ENCODE results near the gene PAPSS1.
"Not testable (repeated sequence)": the region's sequence is repeated elsewhere in the genome, so short reads cannot be mapped to it uniquely, and the experiment has no call there.

The PAPSS1 gene

GRCh38 chr4:107654694-107655093, 65.3 kb downstream of the PAPSS1 start:
- TF ChIP-seq JUND (IDR thresholded peaks at IDR 0.05; ENCODE audit: low read depth), result no peak
- in situ Hi-C loops (cut with HindIII; ENCODE audit: low pct_unique_long_range_greater_than_20kb, low sequenced_read_pairs), result no loop called here
- peak in 1 of 2 experiments; percentile 27 for DNase-seq (ENCODE audit: low read depth in 1 of 2, low spot score in 1 of 2)

GRCh38 chr4:107651408-107651807, 68.6 kb downstream of the PAPSS1 start:
- DNase-seq (ENCODE audit: low read depth in 1 of 2, low spot score in 1 of 2); in situ Hi-C loops (cut with HindIII; ENCODE audit: low pct_unique_long_range_greater_than_20kb, low sequenced_read_pairs): not testable (repeated sequence)

GRCh38 chr4:107650251-107650650, 69.8 kb downstream of the PAPSS1 start:
- DNase-seq (ENCODE audit: low read depth in 1 of 2, low spot score in 1 of 2), result no peak
- in situ Hi-C loops (cut with HindIII; ENCODE audit: low pct_unique_long_range_greater_than_20kb, low sequenced_read_pairs), result no loop called here
- TF ChIP-seq JUND (IDR thresholded peaks at IDR 0.05; ENCODE audit: low read depth), result no peak

GRCh38 chr4:107648178-107648991, 71.6 kb downstream of the PAPSS1 start:
- DNase-seq (ENCODE audit: low read depth in 1 of 2, low spot score in 1 of 2), result no peak
- no peak for TF ChIP-seq JUND (IDR thresholded peaks at IDR 0.05; ENCODE audit: low read depth)
- in situ Hi-C loops (cut with HindIII; ENCODE audit: low pct_unique_long_range_greater_than_20kb, low sequenced_read_pairs), result no loop called here

GRCh38 chr4:107647591-107647990, 72.4 kb downstream of the PAPSS1 start:
- TF ChIP-seq JUND (IDR thresholded peaks at IDR 0.05; ENCODE audit: low read depth), result no peak
- DNase-seq (ENCODE audit: low read depth in 1 of 2, low spot score in 1 of 2), result no peak
- in situ Hi-C loops (cut with HindIII; ENCODE audit: low pct_unique_long_range_greater_than_20kb, low sequenced_read_pairs), result no loop called here

GRCh38 chr4:107645604-107646003, 74.4 kb downstream of the PAPSS1 start:
- DNase-seq (ENCODE audit: low read depth in 1 of 2, low spot score in 1 of 2), result no peak
- in situ Hi-C loops (cut with HindIII; ENCODE audit: low pct_unique_long_range_greater_than_20kb, low sequenced_read_pairs), result no loop called here
- TF ChIP-seq JUND (IDR thresholded peaks at IDR 0.05; ENCODE audit: low read depth), result no peak

- in situ Hi-C loops (cut with HindIII; ENCODE audit: low pct_unique_long_range_greater_than_20kb, low sequenced_read_pairs), result no loop called here
- TF ChIP-seq JUND (IDR thresholded peaks at IDR 0.05; ENCODE audit: low read depth), result no peak
- DNase-seq (ENCODE audit: low read depth in 1 of 2, low spot score in 1 of 2), result no peak
Observed at GRCh38 chr4:107643021-107643420, 77.0 kb downstream of the PAPSS1 start.

GRCh38 chr4:107640878-107641277, 79.2 kb downstream of the PAPSS1 start:
- in situ Hi-C loops (cut with HindIII; ENCODE audit: low pct_unique_long_range_greater_than_20kb, low sequenced_read_pairs), result no loop called here
- DNase-seq (ENCODE audit: low read depth in 1 of 2, low spot score in 1 of 2), result no peak
- TF ChIP-seq JUND (IDR thresholded peaks at IDR 0.05; ENCODE audit: low read depth), result no peak

GRCh38 chr4:107640197-107640596, 79.8 kb downstream of the PAPSS1 start:
- in situ Hi-C loops (cut with HindIII; ENCODE audit: low pct_unique_long_range_greater_than_20kb, low sequenced_read_pairs), result no loop called here
- no peak for TF ChIP-seq JUND (IDR thresholded peaks at IDR 0.05; ENCODE audit: low read depth)
- no peak for DNase-seq (ENCODE audit: low read depth in 1 of 2, low spot score in 1 of 2)

- no peak for TF ChIP-seq JUND (IDR thresholded peaks at IDR 0.05; ENCODE audit: low read depth)
- no peak for DNase-seq (ENCODE audit: low read depth in 1 of 2, low spot score in 1 of 2)
- in situ Hi-C loops (cut with HindIII; ENCODE audit: low pct_unique_long_range_greater_than_20kb, low sequenced_read_pairs), result no loop called here
Observed at GRCh38 chr4:107635735-107636134, 84.3 kb downstream of the PAPSS1 start.

GRCh38 chr4:107631560-107631959, 88.5 kb downstream of the PAPSS1 start:
- in situ Hi-C loops (cut with HindIII; ENCODE audit: low pct_unique_long_range_greater_than_20kb, low sequenced_read_pairs), result no loop called here
- DNase-seq (ENCODE audit: low read depth in 1 of 2, low spot score in 1 of 2), result no peak
- no peak for TF ChIP-seq JUND (IDR thresholded peaks at IDR 0.05; ENCODE audit: low read depth)

- in situ Hi-C loops (cut with HindIII; ENCODE audit: low pct_unique_long_range_greater_than_20kb, low sequenced_read_pairs), result no loop called here
- no peak for DNase-seq (ENCODE audit: low read depth in 1 of 2, low spot score in 1 of 2)
- no peak for TF ChIP-seq JUND (IDR thresholded peaks at IDR 0.05; ENCODE audit: low read depth)
Observed at GRCh38 chr4:107630185-107630705, 89.8 kb downstream of the PAPSS1 start.

- no peak for TF ChIP-seq JUND (IDR thresholded peaks at IDR 0.05; ENCODE audit: low read depth)
- no peak for DNase-seq (ENCODE audit: low read depth in 1 of 2, low spot score in 1 of 2)
- in situ Hi-C loops (cut with HindIII; ENCODE audit: low pct_unique_long_range_greater_than_20kb, low sequenced_read_pairs), result no loop called here
Observed at GRCh38 chr4:107629318-107629717, 90.7 kb downstream of the PAPSS1 start.

Measured in T47D (cell line).